HG02798 (cell line): ENCODE data around the gene CIZ1.
"Not testable (repeated sequence)": the region's sequence is repeated elsewhere in the genome, so short reads cannot be mapped to it uniquely, and the experiment has no call there.

Experiments
- ATAC-seq: cut with Tn5 transposase; IDR thresholded peaks from one replicate; pipeline ENCODE4 v1.9.1; 2021; ENCODE audit warnings: mild to moderate bottlenecking; ENCODE audit not compliant: unreplicated experiment, poor library complexity

CIZ1 gene

GRCh38 chr9:128192601-128193371, 1.4 kb upstream of the CIZ1 start:
- peak; percentile 42 for ATAC-seq

GRCh38 chr9:128190516-128191405, 611 bp downstream of the CIZ1 start:
- no peak for ATAC-seq

DNA sequence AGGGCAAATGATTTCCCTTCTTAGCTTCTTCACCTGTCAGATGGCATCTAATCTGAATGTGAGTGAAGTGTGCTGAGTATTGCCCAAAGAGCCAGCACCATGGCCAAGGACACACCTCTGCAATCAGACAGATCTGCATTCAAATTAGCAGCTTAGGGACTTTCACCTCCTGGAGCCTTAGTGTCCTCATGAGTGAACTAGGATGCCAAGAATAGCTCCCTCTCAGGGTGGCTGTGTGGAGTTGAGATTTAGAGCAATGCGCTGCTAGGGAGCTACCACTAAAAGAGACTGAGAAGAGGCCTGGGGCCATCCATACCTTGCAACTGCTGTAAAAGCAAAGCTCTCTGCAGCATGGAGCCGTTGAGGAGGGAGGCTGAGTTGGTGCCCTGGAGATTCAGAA, 1.4 kb downstream of the CIZ1 start:
- ATAC-seq, result no peak

- ATAC-seq, result no peak
These were observed 3.2 kb downstream of the CIZ1 start for GRCh38 chr9:128188209-128188608.

GRCh38 chr9:128187361-128187760, 4.0 kb downstream of the CIZ1 start:
- ATAC-seq, result no peak

- no peak for ATAC-seq
These were observed 5.1 kb downstream of the CIZ1 start for GRCh38 chr9:128185979-128186965.

- ATAC-seq, result no peak
These were observed 8.3 kb downstream of the CIZ1 start for GRCh38 chr9:128182893-128183588.

GRCh38 chr9:128181480-128181879, 9.9 kb downstream of the CIZ1 start:
- ATAC-seq, result not testable (repeated sequence)

DNA sequence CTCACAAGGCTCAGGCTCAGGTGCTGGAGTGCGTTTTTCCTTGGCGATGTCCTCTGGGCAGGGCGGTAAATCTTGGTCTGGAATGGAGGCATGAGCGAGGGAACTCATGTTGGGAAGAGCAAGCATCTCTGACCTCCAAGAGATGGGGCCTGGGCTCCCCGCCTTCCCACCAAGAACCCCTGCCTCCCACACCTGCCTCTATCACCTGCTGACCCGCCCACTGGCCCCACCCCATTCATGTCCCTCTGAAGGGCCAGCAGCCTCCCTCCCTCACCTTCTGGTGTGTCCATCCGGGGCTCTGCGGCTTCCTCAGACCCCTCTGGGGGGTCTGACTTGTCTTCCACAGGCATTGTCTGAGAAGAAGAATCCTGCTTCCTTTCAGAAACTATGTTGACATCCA, 10.9 kb downstream of the CIZ1 start:
- ATAC-seq, result no peak

GRCh38 chr9:128180001-128180400, 11.4 kb downstream of the CIZ1 start:
- ATAC-seq, result no peak

DNA sequence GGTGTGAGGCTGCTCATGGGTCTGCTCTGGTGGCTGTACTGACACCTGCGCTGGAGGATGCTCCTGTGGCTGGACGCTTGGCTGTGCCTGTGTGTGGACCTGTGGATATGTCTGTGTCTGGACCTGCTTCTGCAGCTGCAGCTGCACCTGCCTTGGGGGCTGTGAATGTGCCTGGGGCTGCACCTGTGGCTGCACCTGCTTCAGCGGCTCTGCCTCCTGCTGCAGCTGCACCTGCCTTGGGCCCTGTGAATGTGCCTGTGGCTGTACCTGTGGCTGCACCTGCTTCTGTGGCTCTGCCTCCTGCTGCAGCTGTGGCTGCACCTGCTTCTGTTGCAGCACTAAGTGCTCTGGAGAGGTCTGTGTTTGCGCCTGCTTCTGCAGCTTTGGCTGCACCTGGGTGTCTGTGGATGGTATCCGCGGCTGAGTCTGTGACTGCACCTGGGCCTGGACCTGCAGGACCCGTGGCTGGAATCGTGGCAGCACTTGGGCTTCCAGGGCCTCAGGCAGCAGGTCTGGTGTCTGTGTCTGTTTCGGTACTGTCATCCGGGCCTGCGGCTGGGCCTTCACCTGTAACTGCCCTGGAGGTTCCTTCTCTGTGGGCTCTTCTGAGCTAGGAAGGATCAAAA, 12.5 kb downstream of the CIZ1 start:
- no peak for ATAC-seq

DNA sequence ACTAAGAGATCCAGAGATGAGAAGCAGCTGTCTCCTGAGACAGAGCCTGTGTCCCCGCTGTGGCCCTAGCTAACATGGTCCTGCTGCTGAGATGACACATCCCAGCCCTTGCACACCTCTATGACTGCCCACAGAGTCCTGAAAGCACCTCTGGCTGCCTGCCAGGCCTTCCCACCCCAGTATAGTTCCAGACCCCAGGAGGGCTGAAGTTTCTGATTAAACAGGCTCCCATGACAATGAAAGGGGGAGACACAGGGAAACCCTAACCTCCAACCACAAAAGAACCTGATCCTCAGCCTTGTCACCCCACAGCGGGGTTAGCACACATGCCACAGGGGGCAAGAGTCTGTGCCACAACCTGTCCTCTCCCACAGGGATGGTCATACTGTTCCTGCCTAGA, 15.6 kb downstream of the CIZ1 start:
- ATAC-seq, result no peak

GRCh38 chr9:128175102-128175563, 16.2 kb downstream of the CIZ1 start:
- no peak for ATAC-seq

DNA sequence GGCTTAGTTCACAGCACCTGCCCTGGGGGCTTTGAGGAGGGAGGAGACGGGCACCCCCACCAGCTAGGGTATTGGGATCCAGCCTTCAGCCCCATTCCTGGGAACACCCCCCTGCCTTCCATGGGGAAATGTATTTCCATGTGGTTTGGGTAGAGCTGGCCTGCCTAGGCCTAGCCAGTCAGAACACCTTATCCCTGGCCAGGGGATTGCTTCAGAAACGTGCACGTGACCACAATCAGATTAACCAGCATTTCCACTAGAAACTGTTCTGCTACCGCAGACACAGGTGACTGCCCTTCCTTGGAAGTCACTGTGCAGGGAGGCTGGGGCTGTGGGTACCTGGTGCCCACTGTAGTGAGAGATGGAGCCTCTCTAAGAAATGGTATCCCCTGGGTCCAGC, 17.3 kb downstream of the CIZ1 start:
- no peak for ATAC-seq

GRCh38 chr9:128169925-128170324, 21.4 kb downstream of the CIZ1 start:
- no peak for ATAC-seq

GRCh38 chr9:128169492-128169891, 21.9 kb downstream of the CIZ1 start:
- ATAC-seq, result no peak

GRCh38 chr9:128168731-128169308, 22.6 kb downstream of the CIZ1 start:
- no peak for ATAC-seq

GRCh38 chr9:128167209-128167608, 24.2 kb downstream of the CIZ1 start:
- ATAC-seq, result no peak

DNA sequence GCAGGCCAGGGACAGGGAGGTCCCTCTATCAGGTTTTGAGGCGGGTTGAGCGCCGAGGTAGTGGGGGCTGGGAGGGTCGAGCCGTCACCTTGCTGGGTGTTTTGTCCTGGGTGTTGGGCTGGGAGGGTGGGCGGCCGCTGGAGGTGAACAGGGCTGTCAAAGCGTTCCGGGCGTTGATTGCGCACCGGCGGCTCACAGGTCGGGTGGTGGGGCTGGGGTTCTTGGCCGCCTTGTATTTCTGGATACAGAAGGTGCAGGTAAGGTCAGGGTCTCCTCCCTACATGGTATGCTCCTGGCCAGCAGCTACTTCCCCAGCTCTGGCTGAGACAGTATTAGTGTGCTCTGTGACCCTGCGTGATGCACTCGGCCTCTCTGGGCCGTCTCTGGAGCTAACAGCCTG, 25.2 kb downstream of the CIZ1 start:
- no peak for ATAC-seq
